ENCODE results near the gene TMEM86A.

GRCh38 chr11:18748766-18749365 is 50.3 kb downstream of the TMEM86A start:
- TF ChIP-seq, protein P1, sequence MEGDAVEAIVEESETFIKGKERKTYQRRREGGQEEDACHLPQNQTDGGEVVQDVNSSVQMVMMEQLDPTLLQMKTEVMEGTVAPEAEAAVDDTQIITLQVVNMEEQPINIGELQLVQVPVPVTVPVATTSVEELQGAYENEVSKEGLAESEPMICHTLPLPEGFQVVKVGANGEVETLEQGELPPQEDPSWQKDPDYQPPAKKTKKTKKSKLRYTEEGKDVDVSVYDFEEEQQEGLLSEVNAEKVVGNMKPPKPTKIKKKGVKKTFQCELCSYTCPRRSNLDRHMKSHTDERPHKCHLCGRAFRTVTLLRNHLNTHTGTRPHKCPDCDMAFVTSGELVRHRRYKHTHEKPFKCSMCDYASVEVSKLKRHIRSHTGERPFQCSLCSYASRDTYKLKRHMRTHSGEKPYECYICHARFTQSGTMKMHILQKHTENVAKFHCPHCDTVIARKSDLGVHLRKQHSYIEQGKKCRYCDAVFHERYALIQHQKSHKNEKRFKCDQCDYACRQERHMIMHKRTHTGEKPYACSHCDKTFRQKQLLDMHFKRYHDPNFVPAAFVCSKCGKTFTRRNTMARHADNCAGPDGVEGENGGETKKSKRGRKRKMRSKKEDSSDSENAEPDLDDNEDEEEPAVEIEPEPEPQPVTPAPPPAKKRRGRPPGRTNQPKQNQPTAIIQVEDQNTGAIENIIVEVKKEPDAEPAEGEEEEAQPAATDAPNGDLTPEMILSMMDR (conservative IDR thresholded peaks at IDR 0.05; ENCODE audit: low read depth, low read length) = no peak
- no peak for TF ChIP-seq EZH2 (IDR thresholded peaks at IDR 0.05; ENCODE audit: borderline replicate concordance, low read depth, low read length, poor library complexity, severe bottlenecking)

Measured in A673 (cell line).